GM12878 (cell line): ENCODE data around the gene SFXN5. TPM values are rescaled to one million over a fixed set of nuclear protein-coding genes. Genes with fewer than 3 reads are reported as not detected.

Experiments
- ATAC-seq: fragments of 200-7000 bp; cut with Tn5 transposase; 3 replicates; pipeline ENCODE4 v1.9.1; 2020; ENCODE audit warnings: mild to moderate bottlenecking, moderate library complexity
- BruUV-seq: library from RNA; stranded (reverse); fragments of 400-500 nt; replicated peaks from 2 replicates; lab custom pipeline; 2021; lab: Mats Ljungman, UMichigan
- CTCF ChIA-PET: fragments of 300-600 bp; sonication (Branson Sonifier 250); formaldehyde crosslinking; extraction: SDS; loops from one replicate; lab custom pipeline; 2021; ENCODE audit warnings: inconsistent platforms; lab: Yijun Ruan, JAX
- POLR2A ChIA-PET: fragments of 350-600 bp; formaldehyde crosslinking; extraction: SDS; loops from one replicate; lab custom pipeline; 2021; ENCODE audit warnings: inconsistent platforms; lab: Charles Lee
- RAD21 ChIA-PET: fragments of 300-600 bp; sonication (Branson Sonifier 250); formaldehyde crosslinking; loops from one replicate; lab custom pipeline; 2023; ENCODE audit warnings: antibody characterized with exemption; ENCODE audit not compliant: unreplicated experiment; lab: Charles Lee
- SMC1A ChIA-PET: fragments of 300-600 bp; sonication (Branson Sonifier 250); formaldehyde crosslinking; loops from one replicate; lab custom pipeline; 2023; ENCODE audit not compliant: unreplicated experiment, uncharacterized antibody; lab: Charles Lee
- DNase-seq: peaks from one replicate; pipeline ENCODE4 v3.0.0-alpha.2; 2011; ENCODE audit warnings: low read depth, low spot score
- FAIRE-seq: peaks from 3 replicates; lab custom pipeline; 2011; peaks lifted over from hg19 to GRCh38; lab: Jason Lieb, UNC
- H2AFZ ChIP-seq: 2 replicates; pipeline ENCODE4 v1.6.0; 2011; ENCODE audit warnings: low read depth, low read length, control low read depth; ENCODE audit not compliant: control insufficient read depth
- H3K27ac ChIP-seq: 2 replicates; pipeline ENCODE4 v1.5.1; 2011; ENCODE audit warnings: control low read depth; ENCODE audit not compliant: control insufficient read depth, insufficient read depth
- H3K27me3 ChIP-seq, 2 experiments: replicated peaks in 1 of 2; 2 replicates each; pipeline versions ENCODE4 v1.6.0 to v1.6.1; 2011; ENCODE audit warnings: low read length in 1 of 2; ENCODE audit not compliant: control insufficient read depth in 2 of 2, insufficient read depth in 2 of 2
- H3K36me3 ChIP-seq, 2 experiments: 2 replicates each; pipeline ENCODE4 v1.5.1; 2011; ENCODE audit warnings: low read length in 1 of 2; ENCODE audit not compliant: control insufficient read depth in 2 of 2, insufficient read depth in 2 of 2
- H3K4me1 ChIP-seq: 2 replicates; pipeline ENCODE4 v1.6.1; 2011; ENCODE audit warnings: mild to moderate bottlenecking, low read length, moderate library complexity, mixed read lengths; ENCODE audit not compliant: control insufficient read depth, insufficient read depth
- H3K4me2 ChIP-seq: 2 replicates; pipeline ENCODE4 v1.6.0; 2011; ENCODE audit warnings: control low read depth; ENCODE audit not compliant: control insufficient read depth, insufficient read depth
- H3K4me3 ChIP-seq: fragments of 200-600 bp; sonication (generic); 2 replicates; pipeline ENCODE4 v1.5.1; 2016
- H3K79me2 ChIP-seq: 2 replicates; pipeline ENCODE4 v1.6.0; 2011; ENCODE audit warnings: low read length; ENCODE audit not compliant: control insufficient read depth, insufficient read depth
- H3K9ac ChIP-seq: 2 replicates; pipeline ENCODE4 v1.8.0; 2011; ENCODE audit warnings: low read length, control low read depth, mixed read lengths; ENCODE audit not compliant: control insufficient read depth, insufficient read depth
- H3K9me3 ChIP-seq: replicated peaks from 3 replicates; pipeline ENCODE4 v1.5.1; 2011; ENCODE audit warnings: mild to moderate bottlenecking, low read length; ENCODE audit not compliant: control insufficient read depth, insufficient read depth
- H4K20me1 ChIP-seq: 2 replicates; pipeline ENCODE4 v1.6.0; 2011; ENCODE audit not compliant: control insufficient read depth, insufficient read depth
- HDAC2 ChIP-seq: fragments of 200-600 bp; sonication (generic); IDR thresholded peaks from 2 replicates; pipeline ENCODE4 v1.6.1; 2017
- IKZF2 ChIP-seq, 2 experiments: fragments of 450-650 bp; IDR thresholded peaks; 2 replicates each; pipeline ENCODE4 v1.6.1; 2017; ENCODE audit warnings: mild to moderate bottlenecking in 2 of 2, moderate library complexity in 2 of 2
- RAD51 ChIP-seq: fragments of 450-650 bp; IDR thresholded peaks from 2 replicates; pipeline ENCODE4 v1.6.1; 2016; ENCODE audit warnings: moderate library complexity, mild to moderate bottlenecking, inconsistent platforms
- WGBS: methylation state at CpG from one replicate; pipeline ENCODE4 v1.1.6; 2016; ENCODE audit warnings: low lambda C conversion rate; ENCODE audit not compliant: insufficient replicate concordance, insufficient coverage; ENCODE audit errors: missing lambda C conversion rate; 5-methylcytosine and 5-hydroxymethylcytosine counted together
- in situ Hi-C: fragments of 300-500 bp; cut with MboI; formaldehyde crosslinking; loops from 9 replicates; pipeline ENCODE4 v1.14.3; 2018; ENCODE audit warnings: mixed read lengths
- intact Hi-C: fragments of 100-400 bp; cut with micrococcal nuclease; formaldehyde crosslinking; loops from one replicate; pipeline ENCODE4 v1.14.2; 2022; ENCODE audit not compliant: unreplicated experiment
- polyA plus RNA-seq, 11 experiments: library from polyadenylated mRNA; depleted of rRNA in 4 of 11; unstranded in 6 of 11; stranded (reverse) in 5 of 11; fragments of >200 nt; fragmentation: Nextera tagmentation in 4 of 11; fragmentation: Illumina TruSeq in 1 of 11; extraction: Ambion mirVana in 4 of 11; extraction: Trizol in 1 of 11; gene quantifications; 1 replicate in 1 of 11; 2 replicates in 10 of 11; pipeline versions ENCODE4 v1.2.1 to v1.2.3, GENCODE V29; 2011 to 2016; ENCODE audit warnings: inconsistent platforms in 2 of 11, missing spikeins in 2 of 11, low read depth in 1 of 11
- total RNA-seq, 4 experiments: library from RNA; depleted of rRNA in 3 of 4; stranded (reverse); fragments of >200 nt in 3 of 4; fragmentation: Illumina TruSeq in 1 of 4; extraction: Trizol in 1 of 4; gene quantifications; 2 replicates each; pipeline versions ENCODE4 v1.2.1 to v1.2.3, GENCODE V29; 2013 to 2021
- TF ChIP-seq, protein P1 (sequence below): IDR thresholded peaks from 2 replicates; pipeline ENCODE4 v1.6.1; 2011; ENCODE audit warnings: mild to moderate bottlenecking, low read depth, low read length, moderate library complexity; ENCODE audit not compliant: insufficient replicate concordance

The SFXN5 gene
- total and polyA plus RNA-seq, 10 of the 15 experiments (the other 5 are each of a cell fraction or from before 2014, with no cell fraction given) = 3.3 to 15.9 (median 11.2) TPM

DNA sequence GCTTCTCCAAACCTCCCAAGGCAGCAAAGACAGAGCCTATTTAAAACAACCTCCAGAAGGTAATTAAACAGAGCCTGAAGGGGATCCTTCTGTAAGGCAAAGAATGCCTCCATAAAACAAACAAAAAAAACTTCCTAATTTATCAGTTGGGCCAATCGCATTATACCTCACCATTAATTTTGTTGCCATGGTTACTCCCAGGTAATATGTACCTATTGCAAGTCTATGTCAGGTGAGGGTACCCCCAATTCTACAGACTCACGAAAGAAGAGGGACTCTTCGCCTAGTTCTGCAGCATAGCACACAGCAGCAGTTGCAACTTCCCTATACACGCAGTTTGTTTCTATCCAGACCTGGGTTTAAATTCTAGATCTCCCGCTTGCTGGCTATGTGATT, 38.8 kb downstream of the SFXN5 start:
- H3K27me3 ChIP-seq = no peaks in the 10 kb centered on the region
- ATAC-seq (no peak), FAIRE-seq (no peak), DNase-seq (no peak)
- no peak overlapping the region for H3K9ac ChIP-seq
- H2AFZ ChIP-seq = no peak overlapping the region
- H3K9me3 ChIP-seq = no peaks in the 10 kb centered on the region
- intact Hi-C loops = no loop called here
- no peak overlapping the region for H3K4me2 ChIP-seq
- no TSS peak for BruUV-seq
- H4K20me1 ChIP-seq = no peaks in the 10 kb centered on the region
- RAD21 ChIA-PET = no interaction called here
- POLR2A ChIA-PET = interaction anchor here (0.5 kb wide), 1 partner anchor 14 kb away, joined by 3 read pairs; no protein-coding TSS in a partner anchor
- in situ Hi-C loops = no loop called here
- WGBS = 68% methylated on average over 5 of the region's 5 CpGs
- SMC1A ChIA-PET = no interaction called here
- H3K36me3 ChIP-seq = no peaks in the 10 kb centered on the region
- H3K27ac ChIP-seq = no peak overlapping the region
- no peaks in the 10 kb centered on the region for H3K79me2 ChIP-seq
- H3K4me3 ChIP-seq = no peak overlapping the region
- CTCF ChIA-PET = no interaction called here
- TF ChIP-seq, protein P1, sequence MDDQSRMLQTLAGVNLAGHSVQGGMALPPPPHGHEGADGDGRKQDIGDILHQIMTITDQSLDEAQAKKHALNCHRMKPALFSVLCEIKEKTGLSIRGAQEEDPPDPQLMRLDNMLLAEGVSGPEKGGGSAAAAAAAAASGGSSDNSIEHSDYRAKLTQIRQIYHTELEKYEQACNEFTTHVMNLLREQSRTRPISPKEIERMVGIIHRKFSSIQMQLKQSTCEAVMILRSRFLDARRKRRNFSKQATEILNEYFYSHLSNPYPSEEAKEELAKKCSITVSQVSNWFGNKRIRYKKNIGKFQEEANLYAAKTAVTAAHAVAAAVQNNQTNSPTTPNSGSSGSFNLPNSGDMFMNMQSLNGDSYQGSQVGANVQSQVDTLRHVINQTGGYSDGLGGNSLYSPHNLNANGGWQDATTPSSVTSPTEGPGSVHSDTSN = no peak
- TF ChIP-seq HDAC2 = no peak
- TF ChIP-seq RAD51 = no peak
- TF ChIP-seq IKZF2 (IDR thresholded peaks at IDR 0.05) = no peak
- H3K4me1 ChIP-seq = no peaks in the 10 kb centered on the region
